Body of pancreas (tissue), 4 donors: ENCODE results near the gene SMIM15.

Experiments used
- POLR2A ChIP-seq, 3 donors: fragments of 450-650 bp; IDR thresholded peaks; one replicate each; pipeline ENCODE4 v1.6.1; 2016; ENCODE audit warnings: antibody characterized with exemption in 3 of 3, mild to moderate bottlenecking in 2 of 3
- TF ChIP-seq, protein P1 (sequence below), 7 experiments: fragments of 450-650 bp in 4 of 7; fragments of 200-600 bp in 3 of 7; sonication (generic) in 3 of 7; IDR thresholded peaks; one replicate each; pipeline ENCODE4 v1.5.1; 2016 to 2019; ENCODE audit warnings: antibody characterized with exemption in 7 of 7

DNA sequence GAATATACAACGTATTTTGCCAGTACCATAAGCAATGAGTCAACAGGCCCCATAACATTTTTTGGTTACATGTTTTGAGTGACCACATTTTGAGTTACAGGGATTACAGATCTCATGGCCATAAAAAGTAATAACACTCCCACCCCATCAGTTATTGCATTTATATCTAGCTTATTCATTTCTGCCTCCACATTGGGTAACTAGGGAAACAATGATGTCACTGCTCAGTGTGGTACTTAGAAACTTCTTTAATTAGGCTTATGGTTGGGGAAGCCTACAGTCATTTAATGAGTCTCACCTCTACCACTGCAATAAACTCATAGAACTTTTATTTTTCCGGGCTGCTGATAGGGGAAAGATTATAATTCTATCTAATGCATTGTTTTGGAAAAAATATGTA is 39.9 kb upstream of the SMIM15 start:
- TF ChIP-seq, protein P1, sequence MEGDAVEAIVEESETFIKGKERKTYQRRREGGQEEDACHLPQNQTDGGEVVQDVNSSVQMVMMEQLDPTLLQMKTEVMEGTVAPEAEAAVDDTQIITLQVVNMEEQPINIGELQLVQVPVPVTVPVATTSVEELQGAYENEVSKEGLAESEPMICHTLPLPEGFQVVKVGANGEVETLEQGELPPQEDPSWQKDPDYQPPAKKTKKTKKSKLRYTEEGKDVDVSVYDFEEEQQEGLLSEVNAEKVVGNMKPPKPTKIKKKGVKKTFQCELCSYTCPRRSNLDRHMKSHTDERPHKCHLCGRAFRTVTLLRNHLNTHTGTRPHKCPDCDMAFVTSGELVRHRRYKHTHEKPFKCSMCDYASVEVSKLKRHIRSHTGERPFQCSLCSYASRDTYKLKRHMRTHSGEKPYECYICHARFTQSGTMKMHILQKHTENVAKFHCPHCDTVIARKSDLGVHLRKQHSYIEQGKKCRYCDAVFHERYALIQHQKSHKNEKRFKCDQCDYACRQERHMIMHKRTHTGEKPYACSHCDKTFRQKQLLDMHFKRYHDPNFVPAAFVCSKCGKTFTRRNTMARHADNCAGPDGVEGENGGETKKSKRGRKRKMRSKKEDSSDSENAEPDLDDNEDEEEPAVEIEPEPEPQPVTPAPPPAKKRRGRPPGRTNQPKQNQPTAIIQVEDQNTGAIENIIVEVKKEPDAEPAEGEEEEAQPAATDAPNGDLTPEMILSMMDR (IDR thresholded peaks at IDR 0.05): no peak
- no peak for TF ChIP-seq POLR2A (IDR thresholded peaks at IDR 0.05)
